Lower leg skin (tissue), 4 donors: ENCODE data around the gene CTNND2. TPM values are rescaled to one million over a fixed set of nuclear protein-coding genes. Genes with fewer than 3 reads are reported as not detected.

ENCODE experiments used
- DNase-seq, 2 donors: peaks; one replicate each; pipeline ENCODE4 v3.0.0-alpha.2; 2019; ENCODE audit warnings: low spot score in 2 of 2
- H3K4me3 ChIP-seq: fragments of 200-600 bp; sonication (generic); 2 replicates; pipeline ENCODE4 v1.5.1; 2017; ENCODE audit warnings: mild to moderate bottlenecking, low read depth; ENCODE audit not compliant: poor library complexity, severe bottlenecking
- CTCF ChIP-seq, 3 donors: fragments of 450-650 bp; IDR thresholded peaks; one replicate each; pipeline ENCODE4 v1.5.1; 2016; ENCODE audit warnings: antibody characterized with exemption in 3 of 3, mild to moderate bottlenecking in 3 of 3, moderate library complexity in 2 of 3
- POLR2A ChIP-seq, 2 donors: fragments of 450-650 bp; IDR thresholded peaks; one replicate each; pipeline ENCODE4 v1.6.1; 2016 to 2017; ENCODE audit warnings: antibody characterized with exemption in 2 of 2, mild to moderate bottlenecking in 1 of 2, moderate library complexity in 1 of 2
- WGBS, 2 donors: methylation state at CpG; one replicate each; pipeline ENCODE4 v1.1.5; 2018; 5-methylcytosine and 5-hydroxymethylcytosine counted together
- intact Hi-C: fragments of 100-400 bp; cut with DNase I; formaldehyde crosslinking; loops from one replicate; pipeline ENCODE4 v1.15.0; 2023; ENCODE audit warnings: low total_unique reads
- total RNA-seq, 4 donors: library from RNA; depleted of rRNA; stranded (reverse); fragments of >200 nt; gene quantifications; one replicate each; pipeline ENCODE4 v1.1.0, GENCODE V29; 2016

Gene CTNND2
- total RNA-seq, 4 donors from 2014 or later, result 0.21 to 2.9 (median 0.55) TPM

GRCh38 chr5:11146171-11146570 lies 758.1 kb downstream of the CTNND2 start:
- no peak for DNase-seq
- no peak for TF ChIP-seq POLR2A (IDR thresholded peaks at IDR 0.05)
- no peak for TF ChIP-seq CTCF (IDR thresholded peaks at IDR 0.05)
- intact Hi-C loops, result no loop called here
- 66 to 69% methylated on average over 4 of the region's 4 CpGs for WGBS, 2 donors
- H3K4me3 ChIP-seq, result no peak overlapping the region

GRCh38 chr5:11143456-11144267 lies 760.6 kb downstream of the CTNND2 start:
- no peak for TF ChIP-seq CTCF (IDR thresholded peaks at IDR 0.05)
- no peak for TF ChIP-seq POLR2A (IDR thresholded peaks at IDR 0.05)
- no peak for DNase-seq
- H3K4me3 ChIP-seq, result no peak overlapping the region
- intact Hi-C loops, result no loop called here
- WGBS, 2 donors, result 43 to 73% methylated on average over 3 of the region's 3 CpGs

GRCh38 chr5:11139217-11139865 lies 764.9 kb downstream of the CTNND2 start:
- intact Hi-C loops, result no loop called here
- DNase-seq, result no peak
- TF ChIP-seq CTCF (IDR thresholded peaks at IDR 0.05) (no peak), POLR2A (IDR thresholded peaks at IDR 0.05) (no peak)
- H3K4me3 ChIP-seq, result no peak overlapping the region
- WGBS, 2 donors, result 43 to 51% methylated on average over 9 of the region's 9 CpGs

GRCh38 chr5:11130131-11130530 lies 774.1 kb downstream of the CTNND2 start:
- DNase-seq, result no peak
- intact Hi-C loops, result no loop called here
- WGBS, 2 donors, result 80% methylated on average over 10 of the region's 10 CpGs
- H3K4me3 ChIP-seq, result no peak overlapping the region
- no peak for TF ChIP-seq CTCF (IDR thresholded peaks at IDR 0.05)
- no peak for TF ChIP-seq POLR2A (IDR thresholded peaks at IDR 0.05)

- TF ChIP-seq POLR2A (IDR thresholded peaks at IDR 0.05) (no peak), CTCF (IDR thresholded peaks at IDR 0.05) (no peak)
- WGBS, 2 donors, result 73 to 81% methylated on average over 2 of the region's 2 CpGs
These were observed 776.2 kb downstream of the CTNND2 start for GRCh38 chr5:11128021-11128420.

More at GRCh38 chr5:11128021-11128420, 776.2 kb downstream of the CTNND2 start:
- DNase-seq, result no peak
- H3K4me3 ChIP-seq, result no peak overlapping the region
- intact Hi-C loops, result no loop called here
